ENCODE data around the gene UMPS.

- TF ChIP-seq CTCF (IDR thresholded peaks at IDR 0.05): no peak
- TF ChIP-seq POLR2A (IDR thresholded peaks at IDR 0.05): no peak
Observed at GRCh38 chr3:124741027-124741426, 10.8 kb downstream of the UMPS start.

Data from Peyer's patch (tissue), 4 donors.